Measurements from ENCODE around the gene HBA1.
"Not testable (repeated sequence)": the region's sequence is repeated elsewhere in the genome, so short reads cannot be mapped to it uniquely, and the experiment has no call there.

Gene HBA1

DNA sequence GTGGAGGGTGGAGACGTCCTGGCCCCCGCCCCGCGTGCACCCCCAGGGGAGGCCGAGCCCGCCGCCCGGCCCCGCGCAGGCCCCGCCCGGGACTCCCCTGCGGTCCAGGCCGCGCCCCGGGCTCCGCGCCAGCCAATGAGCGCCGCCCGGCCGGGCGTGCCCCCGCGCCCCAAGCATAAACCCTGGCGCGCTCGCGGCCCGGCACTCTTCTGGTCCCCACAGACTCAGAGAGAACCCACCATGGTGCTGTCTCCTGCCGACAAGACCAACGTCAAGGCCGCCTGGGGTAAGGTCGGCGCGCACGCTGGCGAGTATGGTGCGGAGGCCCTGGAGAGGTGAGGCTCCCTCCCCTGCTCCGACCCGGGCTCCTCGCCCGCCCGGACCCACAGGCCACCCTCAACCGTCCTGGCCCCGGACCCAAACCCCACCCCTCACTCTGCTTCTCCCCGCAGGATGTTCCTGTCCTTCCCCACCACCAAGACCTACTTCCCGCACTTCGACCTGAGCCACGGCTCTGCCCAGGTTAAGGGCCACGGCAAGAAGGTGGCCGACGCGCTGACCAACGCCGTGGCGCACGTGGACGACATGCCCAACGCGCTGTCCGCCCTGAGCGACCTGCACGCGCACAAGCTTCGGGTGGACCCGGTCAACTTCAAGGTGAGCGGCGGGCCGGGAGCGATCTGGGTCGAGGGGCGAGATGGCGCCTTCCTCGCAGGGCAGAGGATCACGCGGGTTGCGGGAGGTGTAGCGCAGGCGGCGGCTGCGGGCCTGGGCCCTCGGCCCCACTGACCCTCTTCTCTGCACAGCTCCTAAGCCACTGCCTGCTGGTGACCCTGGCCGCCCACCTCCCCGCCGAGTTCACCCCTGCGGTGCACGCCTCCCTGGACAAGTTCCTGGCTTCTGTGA lies at the start of gene HBA1:
HBA1 (plus strand) TSS at position 204 of the 906 bp plus-strand sequence; CDS start at position 241, 37 bp downstream.
- DNase-seq, result not testable (repeated sequence)

GRCh38 chr16:129075-129474 lies 47.4 kb upstream of the HBA1 start:
- no peak for DNase-seq

GRCh38 chr16:130533-131173 lies 45.8 kb upstream of the HBA1 start:
- DNase-seq, result no peak

- no peak for DNase-seq
Observed at GRCh38 chr16:132120-132519, 44.4 kb upstream of the HBA1 start.

- no peak for DNase-seq
Observed at GRCh38 chr16:133716-134115, 42.8 kb upstream of the HBA1 start.

DNA sequence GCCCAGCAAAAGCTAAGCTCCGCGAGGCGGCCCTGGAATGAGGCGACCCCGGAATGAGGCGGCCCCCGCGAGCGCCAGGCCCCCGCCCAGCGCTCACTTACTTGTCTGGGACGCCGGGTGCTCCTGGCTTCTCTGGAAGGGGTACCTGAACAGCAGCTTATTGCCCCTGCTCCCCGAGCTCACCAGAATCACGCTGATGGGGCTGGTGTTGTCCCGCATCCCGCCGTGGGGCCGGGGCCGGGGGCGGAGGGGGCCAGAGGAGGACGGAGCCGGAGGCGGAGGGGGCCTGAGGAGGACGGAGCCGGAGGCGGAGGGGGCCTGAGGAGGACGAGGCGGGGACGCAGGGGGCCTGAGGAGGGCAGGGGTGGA lies 38.4 kb upstream of the HBA1 start:
- DNase-seq, result peak in 2 of 4 experiments; percentile 15 to 17

- DNase-seq, result no peak
Observed at GRCh38 chr16:140175-140857, 36.2 kb upstream of the HBA1 start.

DNA sequence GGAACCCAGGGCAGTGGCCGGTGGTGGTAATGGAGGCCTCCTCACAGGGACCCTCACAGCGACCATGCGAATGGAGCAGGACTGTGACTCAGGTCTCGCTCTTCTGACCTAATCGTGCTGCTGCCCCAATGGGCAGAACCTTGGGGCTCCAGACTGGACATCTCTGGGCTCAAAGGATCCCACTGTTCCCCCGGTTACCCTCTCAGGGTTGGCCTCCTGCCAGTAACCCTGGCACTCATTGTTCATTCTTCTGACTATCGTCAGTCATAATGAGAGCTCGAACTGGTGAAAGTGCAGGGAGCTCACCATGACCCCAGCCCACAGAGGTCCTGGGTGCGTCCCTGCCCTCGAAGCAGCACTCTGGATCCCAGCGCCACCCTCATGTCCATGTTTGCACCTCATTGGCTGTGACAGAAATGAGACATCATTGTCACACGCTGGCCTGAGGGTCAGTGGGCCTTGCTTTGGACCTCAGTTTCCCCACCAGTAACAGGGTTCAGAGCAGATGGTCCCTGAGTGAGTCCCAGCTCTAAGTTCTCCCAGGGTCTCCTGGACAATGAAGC lies 34.0 kb upstream of the HBA1 start:
- DNase-seq, result no peak

- no peak for DNase-seq
Observed at GRCh38 chr16:143047-143446, 33.4 kb upstream of the HBA1 start.

GRCh38 chr16:143456-143855 lies 33.0 kb upstream of the HBA1 start:
- DNase-seq, result no peak

GRCh38 chr16:144797-145252 lies 31.7 kb upstream of the HBA1 start:
- no peak for DNase-seq

GRCh38 chr16:146646-147045 lies 29.8 kb upstream of the HBA1 start:
- no peak for DNase-seq

GRCh38 chr16:149024-149660 lies 27.3 kb upstream of the HBA1 start:
- DNase-seq, result no peak

DNA sequence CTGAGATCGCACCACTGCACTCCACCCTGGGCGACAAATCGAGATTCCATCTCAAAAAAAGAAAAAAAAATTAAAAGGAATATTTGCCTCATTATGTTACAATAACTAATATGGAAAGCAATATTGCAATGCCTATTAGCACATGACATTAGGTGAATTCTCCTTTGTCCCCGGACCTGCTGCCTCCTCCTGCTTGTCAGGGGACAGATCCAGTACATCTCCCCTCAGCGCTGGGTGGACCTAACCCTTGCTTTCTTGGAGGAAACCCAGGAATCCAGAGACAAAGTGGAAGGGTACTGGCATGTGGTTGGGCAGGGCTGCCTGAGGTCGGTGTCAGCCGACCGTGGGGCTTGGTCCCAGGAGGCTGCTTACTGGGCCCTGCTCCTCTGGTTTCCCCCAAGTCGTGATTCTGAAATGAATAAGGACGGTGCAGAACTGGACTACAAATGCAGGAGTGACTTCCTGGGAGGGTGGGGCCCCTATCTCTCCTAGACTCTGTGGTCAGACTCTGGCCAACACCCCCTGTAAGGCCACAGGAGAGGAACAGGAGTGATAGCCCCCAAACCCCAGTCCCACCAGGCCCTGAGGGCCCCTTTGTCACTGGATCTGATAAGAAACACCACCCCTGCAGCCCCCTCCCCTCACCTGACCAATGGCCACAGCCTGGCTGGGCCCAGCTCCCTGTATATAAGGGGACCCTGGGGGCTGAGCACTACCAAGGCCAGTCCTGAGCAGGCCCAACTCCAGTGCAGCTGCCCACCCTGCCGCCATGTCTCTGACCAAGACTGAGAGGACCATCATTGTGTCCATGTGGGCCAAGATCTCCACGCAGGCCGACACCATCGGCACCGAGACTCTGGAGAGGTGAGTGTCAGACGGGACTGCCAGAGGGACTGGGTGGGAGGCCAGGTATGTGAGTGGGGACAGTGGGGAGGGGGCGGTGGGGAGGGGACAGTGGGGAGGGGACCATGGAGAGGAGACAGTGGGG lies 24.0 kb upstream of the HBA1 start, which contains the start of gene HBZ:
HBZ (plus strand) TSS at position 504 of the 988 bp plus-strand sequence; CDS start at position 770, 266 bp downstream.
- DNase-seq, result no peak

GRCh38 chr16:153129-153521 lies 23.4 kb upstream of the HBA1 start:
- DNase-seq, result not testable (repeated sequence)

DNA sequence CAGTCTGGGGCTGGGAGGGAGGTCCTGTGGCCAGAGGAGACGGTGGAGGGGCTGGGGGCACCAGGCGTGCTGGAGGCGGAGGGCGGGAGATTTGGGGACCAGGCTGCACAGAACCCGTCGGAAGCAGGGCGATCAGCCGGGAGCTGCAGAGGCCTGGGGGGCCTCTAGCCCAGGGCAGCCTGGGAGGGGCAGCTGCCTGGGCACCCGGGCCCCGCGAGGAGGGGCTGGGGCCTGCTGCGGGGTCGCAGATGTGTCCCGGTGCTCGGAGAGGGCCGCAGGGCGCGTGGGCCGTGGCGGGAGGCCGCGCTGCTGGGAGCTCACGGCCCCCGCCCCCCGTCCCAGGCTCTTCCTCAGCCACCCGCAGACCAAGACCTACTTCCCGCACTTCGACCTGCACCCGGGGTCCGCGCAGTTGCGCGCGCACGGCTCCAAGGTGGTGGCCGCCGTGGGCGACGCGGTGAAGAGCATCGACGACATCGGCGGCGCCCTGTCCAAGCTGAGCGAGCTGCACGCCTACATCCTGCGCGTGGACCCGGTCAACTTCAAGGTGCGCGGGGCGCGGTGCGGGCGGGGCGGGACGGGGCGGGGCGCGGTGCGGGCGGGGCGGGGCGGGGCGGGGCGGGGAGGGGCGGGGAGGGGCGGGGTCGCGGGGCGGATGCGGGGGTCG lies 22.8 kb upstream of the HBA1 start:
- not testable (repeated sequence) for DNase-seq

DNA sequence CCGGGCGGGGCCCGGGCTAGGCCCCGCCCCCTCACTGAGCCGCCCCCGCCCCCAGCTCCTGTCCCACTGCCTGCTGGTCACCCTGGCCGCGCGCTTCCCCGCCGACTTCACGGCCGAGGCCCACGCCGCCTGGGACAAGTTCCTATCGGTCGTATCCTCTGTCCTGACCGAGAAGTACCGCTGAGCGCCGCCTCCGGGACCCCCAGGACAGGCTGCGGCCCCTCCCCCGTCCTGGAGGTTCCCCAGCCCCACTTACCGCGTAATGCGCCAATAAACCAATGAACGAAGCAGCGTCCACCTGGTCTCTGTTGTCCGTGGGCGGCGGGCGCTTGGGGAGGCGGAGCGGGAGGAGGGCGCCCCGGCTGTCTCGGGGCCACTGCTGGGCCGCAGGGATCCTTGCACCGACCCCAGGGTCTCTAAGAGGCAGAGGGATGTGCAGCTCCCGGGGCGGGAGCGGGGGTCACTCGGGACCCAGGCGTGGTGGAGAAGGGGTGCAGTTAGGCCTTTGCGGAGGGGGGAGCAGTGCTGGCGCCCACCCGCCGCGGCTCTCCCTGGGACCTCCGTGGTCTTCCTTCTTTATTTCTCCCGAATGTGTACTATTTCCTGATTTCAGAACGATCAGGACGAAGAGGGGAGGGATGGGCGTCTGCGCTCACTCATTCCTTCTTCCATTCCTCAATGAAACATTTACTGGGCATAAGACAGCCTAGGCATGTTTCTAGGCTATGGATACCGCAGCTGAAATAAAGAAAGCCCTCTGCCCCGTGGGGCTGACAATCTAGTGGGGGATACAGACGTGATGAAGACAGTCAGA lies 22.1 kb upstream of the HBA1 start:
- no peak for DNase-seq

DNA sequence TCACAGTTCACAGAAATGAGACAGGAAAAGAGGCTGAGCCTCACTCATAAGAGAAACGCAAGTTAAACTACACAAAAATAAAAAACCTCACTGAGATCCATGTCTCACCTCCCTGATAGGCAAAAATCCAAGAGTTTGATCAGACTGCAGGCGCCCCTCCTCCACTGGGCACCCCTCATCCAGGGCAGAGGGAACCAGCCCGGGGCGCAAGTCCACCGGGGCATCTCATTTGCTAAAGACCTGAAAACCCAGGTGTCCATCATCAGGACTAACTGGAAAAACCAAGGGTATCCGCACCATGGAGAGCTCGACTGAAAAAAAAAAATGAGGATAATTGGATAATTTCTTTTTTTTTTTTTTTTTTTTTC lies 21.5 kb upstream of the HBA1 start:
- DNase-seq, result no peak

- DNase-seq, result no peak
Observed at GRCh38 chr16:159136-159849, 17.2 kb upstream of the HBA1 start.
